ENCODE results near the gene SNX8. TPM values are rescaled to one million over a fixed set of nuclear protein-coding genes. Genes with fewer than 3 reads are reported as not detected.

Gene SNX8
- total RNA-seq, 2 experiments from 2014 or later, result 31.7 to 36.8 TPM

- Mint-ChIP-seq H3K27me3 (no peaks in the 10 kb centered on the region), H3K9me3 (no peaks in the 10 kb centered on the region), H3K4me3 (no peak overlapping the region), H3K4me1 (ENCODE audit: low read depth) (peaks cover 31% of the 10 kb centered on the region), H3K27ac (no peak overlapping the region), H3K36me3 (ENCODE audit: low read depth) (peaks cover 26% of the 10 kb centered on the region)
- DNase-seq, result no peak
- TF ChIP-seq, protein P1, sequence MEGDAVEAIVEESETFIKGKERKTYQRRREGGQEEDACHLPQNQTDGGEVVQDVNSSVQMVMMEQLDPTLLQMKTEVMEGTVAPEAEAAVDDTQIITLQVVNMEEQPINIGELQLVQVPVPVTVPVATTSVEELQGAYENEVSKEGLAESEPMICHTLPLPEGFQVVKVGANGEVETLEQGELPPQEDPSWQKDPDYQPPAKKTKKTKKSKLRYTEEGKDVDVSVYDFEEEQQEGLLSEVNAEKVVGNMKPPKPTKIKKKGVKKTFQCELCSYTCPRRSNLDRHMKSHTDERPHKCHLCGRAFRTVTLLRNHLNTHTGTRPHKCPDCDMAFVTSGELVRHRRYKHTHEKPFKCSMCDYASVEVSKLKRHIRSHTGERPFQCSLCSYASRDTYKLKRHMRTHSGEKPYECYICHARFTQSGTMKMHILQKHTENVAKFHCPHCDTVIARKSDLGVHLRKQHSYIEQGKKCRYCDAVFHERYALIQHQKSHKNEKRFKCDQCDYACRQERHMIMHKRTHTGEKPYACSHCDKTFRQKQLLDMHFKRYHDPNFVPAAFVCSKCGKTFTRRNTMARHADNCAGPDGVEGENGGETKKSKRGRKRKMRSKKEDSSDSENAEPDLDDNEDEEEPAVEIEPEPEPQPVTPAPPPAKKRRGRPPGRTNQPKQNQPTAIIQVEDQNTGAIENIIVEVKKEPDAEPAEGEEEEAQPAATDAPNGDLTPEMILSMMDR (IDR thresholded peaks at IDR 0.05), result no peak
- intact Hi-C loops (cut with micrococcal nuclease), result no loop called here
- ChIA-PET POLR2A (interaction anchor here (3.5 kb wide), 1 partner anchor 11 kb away, joined by 30 read pairs; the partner anchor contains the start of genes MRM2 and NUDT1), CTCF (interaction anchor here (1.4 kb wide), 1 partner anchor 36 kb away, joined by 3 read pairs; no protein-coding TSS in a partner anchor)
- no peak for ATAC-seq
Measured at GRCh38 chr7:2230882-2231281, 83.4 kb downstream of the SNX8 start.

GRCh38 chr7:2230226-2230625 is 84.0 kb downstream of the SNX8 start:
- CTCF ChIA-PET, result no interaction called here
- no peak overlapping the region for H3K27ac Mint-ChIP-seq
- intact Hi-C loops (cut with micrococcal nuclease), result no loop called here

GRCh38 chr7:2229467-2229866 is 84.8 kb downstream of the SNX8 start:
- intact Hi-C loops (cut with micrococcal nuclease), result no loop called here
- Mint-ChIP-seq H3K27me3 (no peaks in the 10 kb centered on the region), H3K4me3 (no peak overlapping the region), H3K36me3 (ENCODE audit: low read depth) (peaks cover 26% of the 10 kb centered on the region), H3K9me3 (no peaks in the 10 kb centered on the region), H3K27ac (no peak overlapping the region), H3K4me1 (ENCODE audit: low read depth) (peaks cover 25% of the 10 kb centered on the region)
- ChIA-PET POLR2A (no interaction called here), CTCF (no interaction called here)
- ATAC-seq (no peak), DNase-seq (no peak)
- TF ChIP-seq, protein P1 (IDR thresholded peaks at IDR 0.05), result no peak

More at GRCh38 chr7:2230226-2230625, 84.0 kb downstream of the SNX8 start:
- H3K4me1 Mint-ChIP-seq (ENCODE audit: low read depth), result peaks cover 29% of the 10 kb centered on the region
- H3K9me3 Mint-ChIP-seq, result no peaks in the 10 kb centered on the region
- H3K36me3 Mint-ChIP-seq (ENCODE audit: low read depth), result peaks cover 27% of the 10 kb centered on the region
- H3K4me3 Mint-ChIP-seq, result no peak overlapping the region
- POLR2A ChIA-PET, result interaction anchor here (3.5 kb wide), 1 partner anchor 11 kb away, joined by 30 read pairs; the partner anchor contains the start of genes MRM2 and NUDT1
- DNase-seq (no peak), ATAC-seq (no peak)
- TF ChIP-seq, protein P1 (IDR thresholded peaks at IDR 0.05), result no peak
- H3K27me3 Mint-ChIP-seq, result no peaks in the 10 kb centered on the region

DNA sequence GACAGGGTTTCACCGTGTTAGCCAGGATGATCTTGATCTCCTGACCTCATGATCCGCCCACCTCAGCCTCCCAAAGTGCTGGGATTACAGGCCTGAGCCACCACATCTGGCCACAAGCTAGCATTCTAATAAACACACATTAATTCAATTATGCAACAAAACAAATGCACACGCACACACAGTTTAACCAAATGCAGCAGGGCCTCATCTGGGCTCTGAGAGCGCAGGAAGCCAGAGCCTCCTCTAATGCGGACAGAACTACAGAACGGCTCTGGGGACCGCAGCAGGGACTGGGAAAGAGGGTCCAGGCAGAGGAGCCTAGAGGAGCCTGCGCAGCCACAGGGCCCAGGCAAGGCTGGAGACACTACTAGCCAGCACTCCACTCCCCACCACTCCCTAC is 85.3 kb downstream of the SNX8 start:
- ChIA-PET POLR2A (no interaction called here), CTCF (no interaction called here)
- no peak overlapping the region for H3K27ac Mint-ChIP-seq
- H3K9me3 Mint-ChIP-seq, result no peaks in the 10 kb centered on the region
- peaks cover 24% of the 10 kb centered on the region for H3K36me3 Mint-ChIP-seq (ENCODE audit: low read depth)
- intact Hi-C loops (cut with micrococcal nuclease), result no loop called here
- H3K27me3 Mint-ChIP-seq, result no peaks in the 10 kb centered on the region
- ATAC-seq, result no peak
- TF ChIP-seq, protein P1 (IDR thresholded peaks at IDR 0.05), result no peak
- no peak for DNase-seq
- H3K4me1 Mint-ChIP-seq (ENCODE audit: low read depth), result peaks cover 24% of the 10 kb centered on the region
- H3K4me3 Mint-ChIP-seq, result no peak overlapping the region

DNA sequence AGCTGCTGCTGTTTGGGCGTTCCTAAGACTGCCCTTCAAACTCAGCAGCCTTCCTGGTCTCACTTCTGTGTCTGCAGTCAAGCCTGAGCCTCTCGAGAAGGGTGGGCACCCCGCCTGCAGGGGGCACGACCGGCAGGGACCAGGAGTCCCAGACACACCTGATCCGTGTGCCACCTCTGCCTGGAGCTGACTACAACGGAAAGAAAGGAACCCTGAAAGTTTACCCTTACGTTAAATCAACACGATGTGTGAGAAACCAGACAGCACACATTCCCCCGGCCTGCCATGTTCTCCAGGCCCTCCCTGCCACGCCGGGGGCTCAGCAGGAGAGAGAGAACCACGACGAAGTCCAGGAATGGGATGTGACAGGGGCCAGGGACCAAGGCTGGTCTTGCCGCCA is 86.5 kb downstream of the SNX8 start:
- intact Hi-C loops (cut with micrococcal nuclease), result no loop called here
- DNase-seq (no peak), ATAC-seq (no peak)
- ChIA-PET CTCF (interaction anchor here (1.6 kb wide), 1 partner anchor 120 kb away, joined by 4 read pairs; no protein-coding TSS in a partner anchor), POLR2A (no interaction called here)
- Mint-ChIP-seq H3K4me3 (no peak overlapping the region), H3K36me3 (ENCODE audit: low read depth) (peaks cover 23% of the 10 kb centered on the region), H3K9me3 (no peaks in the 10 kb centered on the region), H3K27ac (no peak overlapping the region), H3K27me3 (no peaks in the 10 kb centered on the region), H3K4me1 (ENCODE audit: low read depth) (peaks cover 17% of the 10 kb centered on the region)
- TF ChIP-seq, protein P1 (IDR thresholded peaks at IDR 0.05), result no peak

All from activated CD8-positive, alpha-beta T cell treated with anti-CD3 and anti-CD28 coated beads for 36 hours (primary cell).